K562 (cell line): ENCODE results near the gene SEC14L3. TPM values are rescaled to one million over a fixed set of nuclear protein-coding genes. Genes with fewer than 3 reads are reported as not detected.

Source experiments
- ATAC-seq: fragments of 200-7000 bp; cut with Tn5 transposase; 3 replicates; pipeline ENCODE4 v1.9.1; 2020; ENCODE audit warnings: moderate library complexity
- BruUV-seq: library from RNA; stranded (reverse); fragments of 400-500 nt; replicated peaks from 2 replicates; lab custom pipeline; 2021; lab: Mats Ljungman, UMichigan
- CTCF ChIA-PET: fragments of 300-600 bp; formaldehyde crosslinking; extraction: SDS; loops from one replicate; lab custom pipeline; 2021; ENCODE audit warnings: low intra/inter-chr PET ratio; lab: Yijun Ruan, JAX
- POLR2A ChIA-PET: fragments of 300-600, 350-650 bp; sonication (Branson Sonifier 250); formaldehyde crosslinking; extraction: SDS; loops from one replicate; lab custom pipeline; 2021; ENCODE audit warnings: antibody characterized with exemption, inconsistent platforms; lab: Yijun Ruan, JAX
- DNase-seq, 4 experiments: peaks; one replicate each; pipeline versions ENCODE4 v3.0.0 to v3.0.0-alpha.2; 2011 to 2018; ENCODE audit warnings: low spot score in 3 of 4, mixed read lengths in 3 of 4; ENCODE audit errors: extremely low read depth in 1 of 4
- FAIRE-seq: peaks from 2 replicates; lab custom pipeline; 2011; peaks lifted over from hg19 to GRCh38; lab: Jason Lieb, UNC
- H2AFZ ChIP-seq: 2 replicates; pipeline ENCODE4 v1.6.0; 2011; ENCODE audit warnings: low read depth, low read length, control low read depth, inconsistent platforms
- H3K27ac ChIP-seq: fragments of 200-600 bp; 3 replicates; pipeline ENCODE4 v1.8.0; 2011; ENCODE audit warnings: low read depth, mild to moderate bottlenecking, control low read depth, inconsistent platforms, low read length, moderate library complexity, mixed read lengths; ENCODE audit errors: extremely low read depth
- H3K27me3 ChIP-seq, 2 experiments: fragments of 300-600 bp in 1 of 2; 2 replicates in 1 of 2; 3 replicates in 1 of 2; pipeline versions ENCODE4 v1.6.0 to v1.8.0; 2011; ENCODE audit warnings: inconsistent platforms in 2 of 2, low read length in 2 of 2, mild to moderate bottlenecking in 1 of 2, mixed read lengths in 1 of 2, moderate library complexity in 1 of 2; ENCODE audit not compliant: control insufficient read depth in 2 of 2, insufficient read depth in 2 of 2
- H3K36me3 ChIP-seq: fragments of 300-600 bp; 3 replicates; pipeline ENCODE4 v1.8.0; 2011; ENCODE audit warnings: mild to moderate bottlenecking, low read length, inconsistent platforms; ENCODE audit not compliant: control insufficient read depth, insufficient read depth
- H3K4me1 ChIP-seq, 2 experiments: fragments of 200-600 bp in 1 of 2; replicated peaks in 1 of 2; 2 replicates in 1 of 2; 3 replicates in 1 of 2; pipeline versions ENCODE4 v1.5.1 to v1.8.0; 2011; ENCODE audit warnings: inconsistent platforms in 2 of 2, low read length in 2 of 2, mild to moderate bottlenecking in 1 of 2, mixed read lengths in 1 of 2, moderate library complexity in 1 of 2; ENCODE audit not compliant: control insufficient read depth in 2 of 2, insufficient read depth in 2 of 2
- H3K4me2 ChIP-seq: 2 replicates; pipeline ENCODE4 v1.6.1; 2011; ENCODE audit warnings: low read length, control low read depth, inconsistent platforms, mixed read lengths; ENCODE audit not compliant: insufficient read depth
- H3K4me3 ChIP-seq: fragments of 200-600 bp; sonication (generic), shearing (Covaris generic); 2 replicates; pipeline ENCODE4 v1.5.1; 2016; ENCODE audit warnings: control low read depth, inconsistent platforms
- H3K79me2 ChIP-seq: fragments of 200-600 bp; 3 replicates; pipeline ENCODE4 v1.8.0; 2011; ENCODE audit warnings: low read length, inconsistent platforms; ENCODE audit not compliant: control insufficient read depth, insufficient read depth
- H3K9ac ChIP-seq, 2 experiments: 2 replicates each; pipeline versions ENCODE4 v1.6.0 to v1.6.1; 2011; ENCODE audit warnings: low read depth in 2 of 2, low read length in 2 of 2, control low read depth in 1 of 2, inconsistent platforms in 1 of 2, mild to moderate bottlenecking in 1 of 2, mixed read lengths in 1 of 2; ENCODE audit not compliant: insufficient read depth in 1 of 2
- H3K9me1 ChIP-seq: one replicate; pipeline ENCODE4 v1.6.0; 2011; ENCODE audit warnings: inconsistent platforms, mild to moderate bottlenecking, low read length, moderate library complexity; ENCODE audit not compliant: control insufficient read depth, insufficient read depth
- H3K9me3 ChIP-seq: replicated peaks from 2 replicates; pipeline ENCODE4 v1.5.1; 2011; ENCODE audit warnings: low read depth, low read length, inconsistent platforms; ENCODE audit not compliant: control insufficient read depth, insufficient read depth
- H4K20me1 ChIP-seq: replicated peaks from 2 replicates; pipeline ENCODE4 v1.6.1; 2011; ENCODE audit warnings: low read length, inconsistent platforms, mixed read lengths; ENCODE audit not compliant: control insufficient read depth, insufficient read depth
- ASH1L ChIP-seq: fragments of 450-650 bp; IDR thresholded peaks from 2 replicates; pipeline ENCODE4 v1.6.1; 2018; ENCODE audit warnings: borderline replicate concordance, mild to moderate bottlenecking, low read depth; ENCODE audit not compliant: partially characterized antibody
- ATF1 ChIP-seq, 2 experiments: fragments of 450-650 bp in 1 of 2; IDR thresholded peaks; 2 replicates each; pipeline ENCODE4 v1.6.1; 2016; ENCODE audit warnings: missing compliant biosample characterization in 1 of 2, missing genetic modification characterization in 1 of 2
- BCOR ChIP-seq: fragments of 450-650 bp; IDR thresholded peaks from 2 replicates; pipeline ENCODE4 v1.6.1; 2016
- CREM ChIP-seq: IDR thresholded peaks from 2 replicates; pipeline ENCODE4 v1.6.1; 2014; ENCODE audit warnings: antibody characterized with exemption, low read depth
- ELF1 ChIP-seq: fragments of 200-800 bp; sonication (Bioruptor generic); IDR thresholded peaks from 2 replicates; pipeline ENCODE4 v1.6.1; 2016; ENCODE audit warnings: missing genetic modification characterization, missing compliant biosample characterization
- ETV1 ChIP-seq: fragments of 450-650 bp; conservative IDR thresholded peaks from 2 replicates; pipeline ENCODE4 v1.6.1; 2016; ENCODE audit warnings: missing genetic modification characterization, control low read depth, low read depth, missing compliant biosample characterization
- EWSR1 ChIP-seq: fragments of 450-650 bp; IDR thresholded peaks from 2 replicates; pipeline ENCODE4 v1.6.1; 2018; ENCODE audit warnings: borderline replicate concordance, mild to moderate bottlenecking, low read depth, moderate library complexity; ENCODE audit not compliant: partially characterized antibody
- GABPA ChIP-seq: fragments of 200-800 bp; sonication (Bioruptor generic); conservative IDR thresholded peaks from 2 replicates; pipeline ENCODE4 v1.6.1; 2016; ENCODE audit warnings: low read depth, missing genetic modification characterization, missing compliant biosample characterization
- KLF13 ChIP-seq: fragments of 450-650 bp; IDR thresholded peaks from 2 replicates; pipeline ENCODE4 v1.6.1; 2016; ENCODE audit warnings: missing genetic modification characterization, low read depth, mild to moderate bottlenecking, missing compliant biosample characterization, moderate library complexity, borderline replicate concordance
- SPI1 ChIP-seq: IDR thresholded peaks from 2 replicates; pipeline ENCODE4 v1.6.1; 2011; ENCODE audit warnings: low read depth, low read length, control low read depth, borderline replicate concordance
- TRIM24 ChIP-seq, 2 experiments: fragments of 450-650 bp; IDR thresholded peaks; 2 replicates each; pipeline ENCODE4 v1.6.1; 2016
- WGBS: fragments of 100-300 bp; shearing (Covaris generic); methylation state at CpG from one replicate; pipeline ENCODE4 v1.1.6; 2016; ENCODE audit warnings: low coverage, mixed read lengths; ENCODE audit not compliant: insufficient coverage; ENCODE audit errors: missing lambda C conversion rate; 5-methylcytosine and 5-hydroxymethylcytosine counted together
- in situ Hi-C: fragments of 300-500 bp; cut with MboI; formaldehyde crosslinking; loops from 4 replicates; pipeline ENCODE4 v1.15.0; 2018; ENCODE audit warnings: inconsistent platforms, mixed read lengths
- intact Hi-C: fragments of 100-400 bp; cut with micrococcal nuclease; formaldehyde crosslinking; loops from 2 replicates; pipeline ENCODE4 v1.14.2; 2022
- polyA plus RNA-seq, 8 experiments: library from polyadenylated mRNA; depleted of rRNA in 4 of 8; stranded (reverse) in 5 of 8; unstranded in 3 of 8; fragments of >200 nt; fragmentation: Nextera tagmentation in 2 of 8; fragmentation: Illumina TruSeq in 1 of 8; extraction: Ambion mirVana in 2 of 8; extraction: Trizol in 1 of 8; gene quantifications; 2 replicates each; pipeline versions ENCODE4 v1.2.1 to v1.2.3, GENCODE V29; 2011 to 2014; ENCODE audit warnings: inconsistent platforms in 1 of 8, missing spikeins in 1 of 8
- total RNA-seq, 7 experiments: library from RNA; depleted of rRNA in 6 of 7; stranded (reverse); fragments of >200 nt in 6 of 7; fragmentation: Illumina TruSeq in 2 of 7; extraction: Trizol in 2 of 7; gene quantifications; 2 replicates each; pipeline versions ENCODE4 v1.2.1 to v1.2.3, GENCODE V29; 2011 to 2021; ENCODE audit warnings: low replicate concordance in 1 of 7
- TF ChIP-seq, protein P1 (sequence below), 2 experiments: fragments of 450-650 bp in 1 of 2; sonication (generic) in 1 of 2; formaldehyde crosslinking in 1 of 2; IDR thresholded peaks; 2 replicates each; pipeline versions ENCODE4 v1.7.1 to v1.9.0; 2016 to 2022; ENCODE audit warnings: inconsistent platforms in 1 of 2, mild to moderate bottlenecking in 1 of 2, missing genetic modification reagents in 1 of 2

The SEC14L3 gene
- total and polyA plus RNA-seq, 9 of the 15 experiments (the other 6 are each of a cell fraction or from before 2014, with no cell fraction given) = not detected

DNA sequence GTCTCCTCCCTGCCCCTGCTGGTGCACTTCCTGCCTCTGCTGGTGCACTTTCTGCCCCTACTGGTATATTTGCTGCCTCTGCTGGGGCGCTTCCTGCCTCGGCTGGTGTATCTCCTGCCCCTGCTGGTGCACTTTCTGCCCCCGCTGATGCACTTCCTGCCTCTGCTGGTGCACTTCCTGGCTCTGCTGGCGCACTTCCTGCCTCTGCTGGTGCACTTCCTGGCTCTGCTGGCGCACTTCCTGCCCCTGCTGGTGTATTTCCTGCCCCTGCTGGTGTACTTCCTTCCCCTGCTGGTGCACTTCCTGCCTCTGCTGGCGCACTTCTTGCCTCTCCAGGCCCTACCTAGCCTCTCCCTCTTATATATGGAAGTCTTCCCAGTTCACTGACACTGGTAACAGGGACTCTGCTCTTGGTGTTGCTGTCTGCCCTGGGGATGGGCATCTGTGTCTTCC is 36.1 kb downstream of the SEC14L3 start:
- POLR2A ChIA-PET = interaction anchor here (1.4 kb wide), 1 partner anchor 9 kb away, joined by 3 read pairs; no protein-coding TSS in a partner anchor
- FAIRE-seq = peak; percentile 74
- H3K9me3 ChIP-seq = no peaks in the 10 kb centered on the region; the same call in 1 of the 2 replicates
- no peaks in the 10 kb centered on the region for H4K20me1 ChIP-seq
- BruUV-seq = no TSS peak
- no peak overlapping the region for H3K9ac ChIP-seq
- ATAC-seq = peak; percentile 30; the same call in 1 of the 3 replicates
- CTCF ChIA-PET = no interaction called here
- H3K79me2 ChIP-seq = no peaks in the 10 kb centered on the region
- intact Hi-C loops = no loop called here
- no peaks in the 10 kb centered on the region for H3K27me3 ChIP-seq
- H3K4me3 ChIP-seq = no peak overlapping the region
- WGBS = 87% methylated on average over 5 of the region's 6 CpGs
- H3K4me2 ChIP-seq = peak overlapping the region; percentile 18; the same call in 1 of the 2 replicates
- peak in 2 of 4 experiments; percentile 25 to 28 for DNase-seq
- H3K4me1 ChIP-seq = peaks cover 21 to 28% of the 10 kb centered on the region in 2 experiments
- in situ Hi-C loops = no loop called here
- H2AFZ ChIP-seq = peak overlapping the region; percentile 87
- no peaks in the 10 kb centered on the region for H3K36me3 ChIP-seq
- no peaks in the 10 kb centered on the region for H3K9me1 ChIP-seq
- peak overlapping the region; percentile 65 for H3K27ac ChIP-seq
- TF ChIP-seq TRIM24 (IDR thresholded peaks at IDR 0.05) (0 out of 4 replicates have a peak, but pooled peaks of 1 of the 2 experiments have one; percentile 17), CREM (peak; percentile 29; the same call in 1 of the 2 replicates), ELF1 (tag) (peak; percentile 83), ETV1 (tag) (peak; percentile 34; the same call in 1 of the 2 replicates), ASH1L (peak; percentile 34), KLF13 (tag) (no peak), BCOR (0 out of 2 replicates have a peak, but pooled peaks have one; percentile 2), ATF1 (CRISPR knock-in tag; IDR thresholded peaks at IDR 0.05) (no peak), ATF1 (tag; IDR thresholded peaks at IDR 0.05) (0 out of 2 replicates have a peak, but pooled peaks have one; percentile 13), EWSR1 (no peak), SPI1 (peak; percentile 38; the same call in 1 of the 2 replicates), GABPA (tag) (peak; percentile 84)
- TF ChIP-seq, protein P1, sequence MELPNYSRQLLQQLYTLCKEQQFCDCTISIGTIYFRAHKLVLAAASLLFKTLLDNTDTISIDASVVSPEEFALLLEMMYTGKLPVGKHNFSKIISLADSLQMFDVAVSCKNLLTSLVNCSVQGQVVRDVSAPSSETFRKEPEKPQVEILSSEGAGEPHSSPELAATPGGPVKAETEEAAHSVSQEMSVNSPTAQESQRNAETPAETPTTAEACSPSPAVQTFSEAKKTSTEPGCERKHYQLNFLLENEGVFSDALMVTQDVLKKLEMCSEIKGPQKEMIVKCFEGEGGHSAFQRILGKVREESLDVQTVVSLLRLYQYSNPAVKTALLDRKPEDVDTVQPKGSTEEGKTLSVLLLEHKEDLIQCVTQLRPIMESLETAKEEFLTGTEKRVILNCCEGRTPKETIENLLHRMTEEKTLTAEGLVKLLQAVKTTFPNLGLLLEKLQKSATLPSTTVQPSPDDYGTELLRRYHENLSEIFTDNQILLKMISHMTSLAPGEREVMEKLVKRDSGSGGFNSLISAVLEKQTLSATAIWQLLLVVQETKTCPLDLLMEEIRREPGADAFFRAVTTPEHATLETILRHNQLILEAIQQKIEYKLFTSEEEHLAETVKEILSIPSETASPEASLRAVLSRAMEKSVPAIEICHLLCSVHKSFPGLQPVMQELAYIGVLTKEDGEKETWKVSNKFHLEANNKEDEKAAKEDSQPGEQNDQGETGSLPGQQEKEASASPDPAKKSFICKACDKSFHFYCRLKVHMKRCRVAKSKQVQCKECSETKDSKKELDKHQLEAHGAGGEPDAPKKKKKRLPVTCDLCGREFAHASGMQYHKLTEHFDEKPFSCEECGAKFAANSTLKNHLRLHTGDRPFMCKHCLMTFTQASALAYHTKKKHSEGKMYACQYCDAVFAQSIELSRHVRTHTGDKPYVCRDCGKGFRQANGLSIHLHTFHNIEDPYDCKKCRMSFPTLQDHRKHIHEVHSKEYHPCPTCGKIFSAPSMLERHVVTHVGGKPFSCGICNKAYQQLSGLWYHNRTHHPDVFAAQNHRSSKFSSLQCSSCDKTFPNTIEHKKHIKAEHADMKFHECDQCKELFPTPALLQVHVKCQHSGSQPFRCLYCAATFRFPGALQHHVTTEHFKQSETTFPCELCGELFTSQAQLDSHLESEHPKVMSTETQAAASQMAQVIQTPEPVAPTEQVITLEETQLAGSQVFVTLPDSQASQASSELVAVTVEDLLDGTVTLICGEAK (IDR thresholded peaks at IDR 0.05) = peak; percentile 87
- TF ChIP-seq, protein P1 (CRISPR knock-in tag; IDR thresholded peaks at IDR 0.05) = no peak
